Hepatocyte (in vitro differentiated cells): Measurements from ENCODE around the gene DNPEP.

ENCODE experiments used
- EZH2 ChIP-seq: fragments of 200-600 bp; sonication (generic); IDR thresholded peaks from 2 replicates; pipeline ENCODE4 v1.6.1; 2016; ENCODE audit warnings: antibody characterized with exemption, mild to moderate bottlenecking, borderline replicate concordance
- EZH2phosphoT487 ChIP-seq: fragments of 200-600 bp; sonication (generic); IDR thresholded peaks from one replicate; pipeline ENCODE4 v1.6.1; 2018; ENCODE audit warnings: antibody characterized with exemption, mild to moderate bottlenecking, low read depth, moderate library complexity; ENCODE audit not compliant: unreplicated experiment, severe bottlenecking
- TF ChIP-seq, protein P1 (sequence below): fragments of 200-600 bp; sonication (generic); IDR thresholded peaks from 2 replicates; pipeline ENCODE4 v1.5.1; 2016; ENCODE audit warnings: antibody characterized with exemption, mild to moderate bottlenecking; ENCODE audit not compliant: poor library complexity

DNA sequence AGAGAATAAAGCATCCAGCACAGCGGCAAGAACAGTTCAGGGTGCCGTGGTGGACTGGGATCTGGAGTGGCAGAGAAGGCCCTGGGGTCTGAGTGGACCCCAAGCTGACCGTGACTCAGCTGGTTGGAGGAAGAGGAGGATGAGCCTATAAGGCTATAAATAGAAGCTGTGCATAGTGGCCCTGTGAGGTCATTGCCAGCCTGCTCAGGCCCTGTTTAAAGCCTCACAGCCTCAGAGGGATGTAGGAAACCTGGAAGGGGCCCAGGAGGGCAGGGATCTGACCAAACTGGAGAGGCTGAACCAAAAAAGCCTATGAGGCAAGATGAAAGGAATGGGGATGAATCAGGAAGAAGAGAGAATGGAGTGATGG lies 19.1 kb upstream of the DNPEP start:
- TF ChIP-seq, protein P1, sequence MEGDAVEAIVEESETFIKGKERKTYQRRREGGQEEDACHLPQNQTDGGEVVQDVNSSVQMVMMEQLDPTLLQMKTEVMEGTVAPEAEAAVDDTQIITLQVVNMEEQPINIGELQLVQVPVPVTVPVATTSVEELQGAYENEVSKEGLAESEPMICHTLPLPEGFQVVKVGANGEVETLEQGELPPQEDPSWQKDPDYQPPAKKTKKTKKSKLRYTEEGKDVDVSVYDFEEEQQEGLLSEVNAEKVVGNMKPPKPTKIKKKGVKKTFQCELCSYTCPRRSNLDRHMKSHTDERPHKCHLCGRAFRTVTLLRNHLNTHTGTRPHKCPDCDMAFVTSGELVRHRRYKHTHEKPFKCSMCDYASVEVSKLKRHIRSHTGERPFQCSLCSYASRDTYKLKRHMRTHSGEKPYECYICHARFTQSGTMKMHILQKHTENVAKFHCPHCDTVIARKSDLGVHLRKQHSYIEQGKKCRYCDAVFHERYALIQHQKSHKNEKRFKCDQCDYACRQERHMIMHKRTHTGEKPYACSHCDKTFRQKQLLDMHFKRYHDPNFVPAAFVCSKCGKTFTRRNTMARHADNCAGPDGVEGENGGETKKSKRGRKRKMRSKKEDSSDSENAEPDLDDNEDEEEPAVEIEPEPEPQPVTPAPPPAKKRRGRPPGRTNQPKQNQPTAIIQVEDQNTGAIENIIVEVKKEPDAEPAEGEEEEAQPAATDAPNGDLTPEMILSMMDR: no peak
- TF ChIP-seq EZH2 (no peak), EZH2phosphoT487 (no peak)
